Activated naive CD4-positive, alpha-beta T cell treated with anti-CD3 and anti-CD28 coated beads, Interleukin-2, amount 50 U/mL, for 24 hours (primary cell): ENCODE measurements around the gene TMEM11.

ENCODE experiments used
- H3K27ac Mint-ChIP-seq: one replicate; pipeline ENCODE4 v1.8.0; 2021; ENCODE audit warnings: mild to moderate bottlenecking, mixed read lengths
- H3K27me3 Mint-ChIP-seq: one replicate; pipeline ENCODE4 v1.8.0; 2021; ENCODE audit warnings: mixed read lengths
- H3K36me3 Mint-ChIP-seq: one replicate; pipeline ENCODE4 v1.8.0; 2021; ENCODE audit warnings: mixed read lengths
- H3K4me1 Mint-ChIP-seq: one replicate; pipeline ENCODE4 v1.8.0; 2021; ENCODE audit warnings: mixed read lengths
- H3K4me3 Mint-ChIP-seq: one replicate; pipeline ENCODE4 v1.8.0; 2021; ENCODE audit warnings: mild to moderate bottlenecking, mixed read lengths
- H3K9me3 Mint-ChIP-seq: one replicate; pipeline ENCODE4 v1.8.0; 2021; ENCODE audit warnings: mixed read lengths

The TMEM11 gene

DNA sequence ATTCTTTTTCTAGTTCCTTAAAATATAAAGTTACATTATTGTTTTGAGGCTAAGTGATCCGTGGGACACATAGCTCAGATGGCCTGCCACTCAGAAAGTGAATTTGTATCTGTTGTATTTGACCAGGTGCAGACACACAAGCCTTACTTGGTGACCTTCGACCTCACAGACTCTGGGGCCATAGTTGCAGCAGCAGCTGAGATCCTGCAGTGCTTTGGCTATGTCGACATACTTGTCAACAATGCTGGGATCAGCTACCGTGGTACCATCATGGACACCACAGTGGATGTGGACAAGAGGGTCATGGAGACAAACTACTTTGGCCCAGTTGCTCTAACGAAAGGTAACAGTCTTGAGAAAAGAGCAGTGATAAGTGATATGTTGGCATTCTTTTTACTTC is 30.5 kb downstream of the TMEM11 start:
- no peaks in the 10 kb centered on the region for H3K27me3 Mint-ChIP-seq
- H3K4me3 Mint-ChIP-seq, result no peak overlapping the region
- H3K27ac Mint-ChIP-seq, result no peak overlapping the region
- no peaks in the 10 kb centered on the region for H3K9me3 Mint-ChIP-seq
- H3K36me3 Mint-ChIP-seq, result peaks cover 10% of the 10 kb centered on the region
- no peaks in the 10 kb centered on the region for H3K4me1 Mint-ChIP-seq

DNA sequence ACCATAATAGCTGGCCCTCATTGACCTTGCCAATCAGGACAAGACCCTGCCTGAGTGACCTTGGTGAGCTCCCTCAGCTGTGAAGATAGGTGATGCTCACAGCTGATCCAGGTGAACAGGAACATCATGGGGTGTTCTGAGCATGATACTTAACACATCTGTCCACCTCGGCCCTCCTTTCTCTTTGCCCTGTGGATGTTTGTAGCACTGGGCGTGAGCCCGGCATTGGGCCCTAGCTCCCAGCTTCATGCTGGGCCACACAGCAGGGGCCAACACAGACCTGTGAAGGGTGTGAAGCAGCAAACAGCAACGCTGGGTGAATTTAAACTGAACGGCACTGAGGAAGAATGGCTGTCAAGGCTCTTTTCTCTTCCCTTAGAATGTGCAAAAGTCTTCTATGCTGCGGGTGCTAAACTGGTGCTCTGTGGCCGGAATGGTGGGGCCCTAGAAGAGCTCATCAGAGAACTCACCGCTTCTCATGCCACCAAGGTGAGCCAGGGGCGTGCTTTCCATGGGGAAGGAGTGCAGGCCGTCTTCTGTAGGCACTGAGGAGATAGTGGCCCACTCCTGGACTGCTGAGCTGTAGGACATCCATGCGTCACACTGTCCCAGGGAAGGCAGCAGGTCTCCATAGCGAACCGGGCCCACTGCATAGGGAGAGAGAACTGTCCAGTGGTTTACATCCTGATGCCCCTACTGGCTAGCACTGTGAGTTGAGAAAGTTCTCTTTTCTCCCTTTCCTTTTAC is 35.9 kb downstream of the TMEM11 start:
- Mint-ChIP-seq H3K36me3 (no peaks in the 10 kb centered on the region), H3K4me3 (no peak overlapping the region), H3K27ac (no peak overlapping the region), H3K4me1 (no peaks in the 10 kb centered on the region), H3K9me3 (no peaks in the 10 kb centered on the region), H3K27me3 (no peaks in the 10 kb centered on the region)

DNA sequence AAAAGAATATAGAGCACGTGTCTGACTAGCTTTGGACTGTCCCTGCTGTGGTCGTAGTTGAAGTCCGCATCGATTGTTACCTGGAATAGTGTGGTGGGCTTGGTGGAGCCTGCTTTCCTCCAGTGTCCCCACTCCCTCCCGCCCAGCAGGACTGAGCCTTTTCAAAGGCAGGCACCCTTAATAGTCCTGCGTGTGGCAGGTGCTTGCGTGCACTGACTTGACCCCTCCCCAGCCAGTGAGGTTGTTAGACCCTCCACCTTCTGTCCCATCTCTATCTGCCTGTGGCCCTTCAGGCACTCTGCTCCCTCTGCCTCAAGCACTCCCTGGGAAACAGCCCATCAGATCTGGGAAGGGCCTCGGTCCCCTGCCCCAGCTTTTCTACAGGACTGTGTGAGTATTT is 36.6 kb downstream of the TMEM11 start:
- Mint-ChIP-seq H3K9me3 (no peaks in the 10 kb centered on the region), H3K4me1 (no peaks in the 10 kb centered on the region), H3K27ac (no peak overlapping the region), H3K36me3 (no peaks in the 10 kb centered on the region), H3K27me3 (no peaks in the 10 kb centered on the region), H3K4me3 (no peak overlapping the region)

DNA sequence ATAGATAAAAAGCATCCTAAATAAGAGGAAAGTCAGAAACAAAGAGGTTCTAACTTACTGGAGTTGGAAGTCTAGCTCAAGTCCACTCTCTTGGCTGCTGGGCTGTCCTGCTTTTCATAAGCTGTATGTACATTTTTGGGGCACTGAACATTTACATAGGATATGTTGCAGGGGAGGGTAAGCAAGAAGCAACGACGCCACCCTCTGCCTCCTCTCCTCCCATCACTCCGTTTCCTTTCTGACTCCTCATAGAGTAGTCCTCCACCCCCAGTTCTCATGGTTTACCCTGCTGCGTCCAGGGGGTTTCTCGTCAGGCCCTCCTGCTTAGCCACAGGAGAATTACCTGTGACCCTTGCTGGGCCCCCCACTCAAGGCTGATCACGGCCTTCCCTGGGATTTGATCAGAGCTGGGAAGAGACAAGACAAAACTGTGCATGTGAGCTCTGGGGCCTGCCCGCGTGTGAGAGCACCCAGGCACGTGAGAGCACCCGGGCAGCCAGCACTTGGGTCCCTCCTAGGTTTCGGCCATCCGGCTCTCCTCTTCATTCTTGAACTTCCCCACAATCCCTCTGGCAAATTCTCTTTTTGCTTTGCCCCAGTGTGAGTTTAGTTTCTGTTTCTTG is 37.1 kb downstream of the TMEM11 start:
- H3K27me3 Mint-ChIP-seq, result no peaks in the 10 kb centered on the region
- no peaks in the 10 kb centered on the region for H3K4me1 Mint-ChIP-seq
- no peak overlapping the region for H3K27ac Mint-ChIP-seq
- H3K36me3 Mint-ChIP-seq, result no peaks in the 10 kb centered on the region
- no peak overlapping the region for H3K4me3 Mint-ChIP-seq
- no peaks in the 10 kb centered on the region for H3K9me3 Mint-ChIP-seq

DNA sequence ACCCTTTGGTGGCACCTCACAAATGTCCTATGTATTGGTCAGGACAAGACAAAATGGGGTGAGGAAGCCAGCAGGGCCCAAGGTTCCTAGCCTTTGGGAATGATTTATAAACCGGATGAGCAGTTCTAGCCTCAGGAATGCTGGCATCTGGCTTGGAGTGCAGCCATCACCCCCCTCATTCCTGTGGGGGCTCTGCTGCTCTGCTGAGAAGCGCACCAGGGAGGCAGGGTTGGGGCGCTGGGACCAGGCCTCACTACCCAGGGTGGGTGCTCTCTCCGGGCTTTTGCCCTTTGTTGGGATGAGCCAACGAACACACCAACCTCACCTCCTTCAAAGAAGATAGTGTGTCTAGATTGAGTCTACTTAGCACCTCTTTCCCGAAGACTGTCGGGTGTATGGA is 39.2 kb downstream of the TMEM11 start:
- no peaks in the 10 kb centered on the region for H3K9me3 Mint-ChIP-seq
- peaks cover 2% of the 10 kb centered on the region for H3K36me3 Mint-ChIP-seq
- peaks cover 6% of the 10 kb centered on the region for H3K4me1 Mint-ChIP-seq
- no peak overlapping the region for H3K27ac Mint-ChIP-seq
- no peaks in the 10 kb centered on the region for H3K27me3 Mint-ChIP-seq
- H3K4me3 Mint-ChIP-seq, result no peak overlapping the region

DNA sequence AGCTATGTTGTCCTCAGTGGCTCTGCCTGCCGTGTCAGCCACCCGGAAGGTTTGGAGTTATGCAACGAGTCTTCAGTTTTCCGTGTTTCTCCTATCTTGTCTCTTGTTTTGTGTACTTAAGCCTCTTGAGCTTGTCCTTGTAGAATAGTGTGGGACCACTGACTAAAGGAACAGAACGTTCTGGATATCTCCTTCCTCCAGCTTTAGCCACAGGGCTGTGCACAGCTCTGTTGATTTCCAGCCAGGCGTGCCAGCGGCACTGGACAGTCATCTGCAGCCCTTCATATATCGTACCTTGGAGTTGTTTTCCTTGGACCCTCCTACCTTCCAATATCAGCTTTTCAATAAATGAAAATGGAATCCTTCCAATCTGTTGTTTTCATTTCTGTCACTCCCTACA is 39.8 kb downstream of the TMEM11 start:
- Mint-ChIP-seq H3K27ac (no peak overlapping the region), H3K36me3 (peaks cover 2% of the 10 kb centered on the region), H3K27me3 (no peaks in the 10 kb centered on the region), H3K4me3 (no peak overlapping the region), H3K4me1 (peaks cover 6% of the 10 kb centered on the region), H3K9me3 (no peaks in the 10 kb centered on the region)

DNA sequence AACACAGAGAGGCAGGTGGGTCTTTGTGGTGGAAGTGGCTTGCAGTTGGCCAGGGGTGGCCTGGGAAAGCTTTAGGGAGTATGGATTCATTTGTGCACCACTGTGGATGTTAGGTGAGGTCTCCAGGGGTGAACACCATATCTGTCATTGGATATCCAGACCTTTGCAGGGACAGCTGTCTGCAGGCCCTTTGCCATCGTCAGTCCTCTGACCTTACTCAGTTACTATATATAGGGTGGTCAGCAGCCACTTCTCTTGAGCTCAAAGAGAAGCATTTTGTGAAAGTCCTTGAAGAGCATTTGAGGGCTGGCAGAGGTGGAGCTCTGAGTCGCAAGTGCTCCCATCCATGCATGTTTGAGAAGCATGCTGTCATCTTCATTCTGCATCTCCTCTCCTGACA is 40.4 kb downstream of the TMEM11 start:
- Mint-ChIP-seq H3K4me3 (no peak overlapping the region), H3K27ac (no peak overlapping the region), H3K4me1 (peaks cover 6% of the 10 kb centered on the region), H3K36me3 (peaks cover 2% of the 10 kb centered on the region), H3K27me3 (no peaks in the 10 kb centered on the region), H3K9me3 (no peaks in the 10 kb centered on the region)

DNA sequence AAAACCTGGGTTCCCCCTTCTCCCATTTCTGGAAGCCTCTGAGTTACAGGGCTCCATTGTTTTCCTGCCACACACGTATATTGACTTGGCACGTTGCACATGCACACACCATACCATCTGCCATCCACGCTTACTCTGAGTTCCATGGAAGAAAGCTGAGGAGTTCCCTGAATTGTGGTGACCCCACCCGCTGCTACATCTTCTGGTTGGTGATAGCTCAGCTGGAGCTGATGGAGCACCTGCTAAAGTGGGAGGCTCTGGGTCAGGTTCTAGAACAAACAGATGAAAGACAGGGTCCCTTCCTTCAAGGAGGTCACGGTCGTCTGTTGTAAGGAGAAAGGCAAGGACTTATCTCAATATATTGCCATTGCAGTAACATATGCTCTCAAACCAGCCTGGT is 41.1 kb downstream of the TMEM11 start:
- no peaks in the 10 kb centered on the region for H3K27me3 Mint-ChIP-seq
- H3K36me3 Mint-ChIP-seq, result peaks cover 2% of the 10 kb centered on the region
- no peak overlapping the region for H3K4me3 Mint-ChIP-seq
- no peak overlapping the region for H3K27ac Mint-ChIP-seq
- H3K4me1 Mint-ChIP-seq, result peaks cover 10% of the 10 kb centered on the region
- no peaks in the 10 kb centered on the region for H3K9me3 Mint-ChIP-seq

DNA sequence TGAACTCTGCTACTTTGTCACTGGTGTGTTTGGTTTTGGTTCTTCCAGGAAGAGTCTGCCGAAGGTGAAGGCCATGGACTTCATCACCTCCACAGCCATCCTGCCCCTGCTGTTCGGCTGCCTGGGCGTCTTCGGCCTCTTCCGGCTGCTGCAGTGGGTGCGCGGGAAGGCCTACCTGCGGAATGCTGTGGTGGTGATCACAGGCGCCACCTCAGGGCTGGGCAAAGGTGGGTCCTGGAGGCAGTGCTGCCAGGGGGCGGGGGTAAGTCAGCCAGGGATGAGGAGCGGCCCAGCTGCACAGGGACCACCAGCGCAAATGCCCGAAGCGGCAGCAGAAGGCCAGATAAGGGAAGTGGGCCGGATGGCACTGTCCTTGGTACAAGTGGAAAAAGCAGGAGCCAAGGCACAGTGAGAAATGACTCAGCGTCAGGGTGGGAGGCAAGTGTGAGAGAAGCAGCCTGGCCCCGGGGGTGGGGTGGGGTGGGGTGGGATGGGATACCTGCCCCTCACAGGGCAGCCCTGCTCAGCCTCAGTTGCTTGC is 41.9 kb downstream of the TMEM11 start:
- Mint-ChIP-seq H3K27me3 (no peaks in the 10 kb centered on the region), H3K9me3 (no peaks in the 10 kb centered on the region), H3K36me3 (peaks cover 2% of the 10 kb centered on the region), H3K4me3 (no peak overlapping the region), H3K27ac (no peak overlapping the region), H3K4me1 (peaks cover 16% of the 10 kb centered on the region)

DNA sequence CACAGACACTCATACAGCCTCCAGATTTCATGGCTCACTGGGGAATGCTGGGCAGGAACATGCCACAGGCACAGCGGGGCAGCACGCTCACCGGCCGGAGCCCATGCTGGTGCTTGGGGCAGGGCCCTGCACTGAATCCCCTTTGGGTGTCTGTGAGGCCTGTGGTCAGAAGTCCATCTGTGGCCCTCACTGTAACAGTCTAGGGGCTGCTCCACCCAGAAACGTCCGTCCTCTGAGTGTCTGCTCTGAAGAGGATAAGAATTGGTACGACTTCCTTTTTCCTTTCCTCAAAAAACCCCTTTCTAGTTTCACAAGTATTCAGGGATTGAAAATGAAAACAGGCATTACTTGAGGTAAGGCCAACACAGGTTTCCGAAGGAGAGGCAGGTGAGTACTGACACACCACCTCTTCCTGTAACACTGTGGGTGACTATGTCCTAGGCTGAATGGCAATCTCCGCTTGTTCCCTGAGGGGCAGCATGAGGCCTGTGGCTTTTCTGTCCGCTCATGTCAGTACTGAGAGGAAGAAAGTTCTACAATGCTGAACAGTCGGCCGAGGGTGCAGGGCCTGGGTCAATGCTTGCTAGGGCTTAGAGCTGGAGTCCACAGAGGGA is 42.5 kb downstream of the TMEM11 start:
- peak overlapping the region; percentile 77 for H3K27ac Mint-ChIP-seq
- peaks cover 22% of the 10 kb centered on the region for H3K4me1 Mint-ChIP-seq
- peaks cover 2% of the 10 kb centered on the region for H3K36me3 Mint-ChIP-seq
- H3K27me3 Mint-ChIP-seq, result no peaks in the 10 kb centered on the region
- H3K9me3 Mint-ChIP-seq, result no peaks in the 10 kb centered on the region
- H3K4me3 Mint-ChIP-seq, result no peak overlapping the region

DNA sequence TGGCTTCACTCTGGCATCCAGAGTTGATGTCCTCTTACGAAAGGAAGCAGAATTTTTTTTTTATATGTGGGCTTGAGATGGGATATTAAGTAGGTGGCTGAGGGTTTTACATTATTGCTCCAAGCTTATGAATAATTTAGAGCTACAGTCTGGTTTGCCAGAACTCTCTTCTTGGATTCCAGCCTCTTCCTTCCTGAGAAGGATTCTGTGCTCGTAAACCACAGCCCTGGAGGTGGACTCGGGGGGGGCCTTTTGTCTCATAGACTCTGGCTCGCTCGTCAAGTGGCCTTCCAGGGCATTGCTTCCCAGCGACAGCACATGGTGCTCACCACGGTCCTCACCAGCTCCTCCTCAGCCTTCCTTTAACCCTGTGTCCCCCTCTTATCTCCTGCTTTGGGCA is 43.2 kb downstream of the TMEM11 start:
- H3K36me3 Mint-ChIP-seq, result peaks cover 2% of the 10 kb centered on the region
- H3K4me1 Mint-ChIP-seq, result peaks cover 22% of the 10 kb centered on the region
- no peaks in the 10 kb centered on the region for H3K27me3 Mint-ChIP-seq
- no peaks in the 10 kb centered on the region for H3K9me3 Mint-ChIP-seq
- peak overlapping the region; percentile 53 for H3K27ac Mint-ChIP-seq
- H3K4me3 Mint-ChIP-seq, result no peak overlapping the region

DNA sequence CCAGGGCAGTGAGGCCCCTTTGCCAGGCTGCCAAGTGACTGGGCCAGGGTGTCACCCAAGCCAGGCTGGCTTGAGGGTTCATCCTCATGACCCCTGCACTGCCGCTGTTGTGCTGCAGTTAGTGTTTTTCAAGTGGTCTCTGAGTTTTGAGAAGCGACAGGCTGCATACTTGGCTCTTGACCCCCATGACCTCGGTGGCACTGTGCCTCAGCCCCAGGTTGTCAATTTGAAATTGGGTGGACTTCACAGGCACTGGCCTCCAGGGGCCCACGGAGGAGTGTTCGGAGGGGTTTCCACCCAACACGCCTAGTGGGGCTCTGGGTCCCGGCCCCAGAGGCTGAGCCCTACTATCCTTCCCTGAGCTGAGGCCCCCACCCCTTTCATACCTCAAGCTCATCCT is 44.5 kb downstream of the TMEM11 start:
- Mint-ChIP-seq H3K27me3 (no peaks in the 10 kb centered on the region), H3K36me3 (peaks cover 2% of the 10 kb centered on the region), H3K9me3 (no peaks in the 10 kb centered on the region), H3K27ac (no peak overlapping the region), H3K4me3 (no peak overlapping the region), H3K4me1 (peaks cover 22% of the 10 kb centered on the region)

DNA sequence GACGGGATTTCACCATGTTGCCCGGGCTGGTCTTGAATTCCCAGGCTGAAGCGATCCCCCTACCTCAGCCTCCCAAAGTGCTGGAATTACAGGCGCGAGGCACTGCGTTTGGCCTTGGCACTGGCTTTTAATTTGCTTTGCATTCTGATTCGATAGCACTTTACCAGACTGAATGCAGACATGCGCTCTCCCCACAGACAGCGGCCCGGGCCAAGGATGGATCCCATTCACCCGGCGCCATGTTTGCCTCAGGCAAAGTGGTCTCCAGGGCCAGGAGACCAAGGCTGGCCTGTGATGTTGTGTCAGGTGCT is 45.5 kb downstream of the TMEM11 start:
- Mint-ChIP-seq H3K27ac (no peak overlapping the region), H3K4me1 (peaks cover 22% of the 10 kb centered on the region), H3K27me3 (no peaks in the 10 kb centered on the region), H3K36me3 (peaks cover 2% of the 10 kb centered on the region), H3K9me3 (no peaks in the 10 kb centered on the region), H3K4me3 (no peak overlapping the region)

DNA sequence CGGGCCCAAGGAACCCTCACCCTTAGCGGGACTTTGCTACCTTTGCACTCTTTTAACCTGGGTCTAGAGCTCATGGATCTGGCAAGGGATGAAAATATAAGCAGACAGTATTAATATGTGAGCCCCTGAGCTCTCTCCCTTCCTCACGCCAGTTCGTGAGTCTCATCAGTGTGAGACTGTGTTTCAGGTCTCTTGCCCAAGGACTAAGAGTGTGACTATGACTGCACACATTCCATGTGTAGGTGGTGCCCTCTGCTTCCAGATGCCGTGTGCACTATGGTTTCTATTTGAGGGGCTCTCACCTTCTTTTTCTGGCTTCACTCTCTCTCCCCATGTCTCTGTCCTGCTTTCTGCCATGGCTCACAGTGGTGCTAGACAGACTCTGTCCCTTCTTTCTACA is 46.7 kb downstream of the TMEM11 start:
- Mint-ChIP-seq H3K9me3 (no peaks in the 10 kb centered on the region), H3K27ac (no peak overlapping the region), H3K36me3 (peaks cover 2% of the 10 kb centered on the region), H3K27me3 (no peaks in the 10 kb centered on the region), H3K4me1 (peaks cover 24% of the 10 kb centered on the region), H3K4me3 (no peak overlapping the region)

DNA sequence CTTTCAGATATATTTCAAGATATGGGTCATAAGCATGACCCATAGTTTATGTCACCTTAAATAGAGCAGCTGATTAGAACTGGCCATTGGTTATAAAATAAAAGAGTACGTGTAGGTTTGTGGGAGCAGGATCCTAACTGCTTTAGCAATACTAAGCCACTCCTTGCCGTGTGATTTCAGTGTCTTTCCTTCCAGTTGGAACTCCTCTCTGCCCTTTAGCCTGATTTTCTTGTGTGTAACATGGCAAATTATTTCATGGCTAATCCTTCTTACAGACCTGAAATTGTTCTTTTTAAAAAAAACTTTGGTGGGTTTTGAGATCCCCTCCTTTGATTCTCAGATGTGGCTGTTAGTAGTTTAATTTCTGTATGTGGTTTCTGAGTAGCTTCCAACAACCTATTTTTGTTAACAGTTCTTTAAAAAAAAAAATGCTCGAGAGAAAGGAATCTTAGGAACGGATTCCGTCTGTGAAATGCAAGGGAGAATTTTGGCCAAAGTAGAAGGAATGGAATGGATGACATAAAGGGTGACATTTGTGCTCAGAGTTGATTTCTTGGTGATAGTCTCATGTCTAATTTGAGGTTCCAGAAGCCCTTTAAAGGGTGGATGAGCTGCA is 47.3 kb downstream of the TMEM11 start:
- Mint-ChIP-seq H3K9me3 (no peaks in the 10 kb centered on the region), H3K27me3 (no peaks in the 10 kb centered on the region), H3K36me3 (peaks cover 2% of the 10 kb centered on the region), H3K4me1 (peaks cover 25% of the 10 kb centered on the region), H3K4me3 (no peak overlapping the region), H3K27ac (no peak overlapping the region)
